ENCODE data around the gene RSBN1L. TPM values are rescaled to one million over a fixed set of nuclear protein-coding genes. Genes with fewer than 3 reads are reported as not detected.
"Not testable (repeated sequence)": the region's sequence is repeated elsewhere in the genome, so short reads cannot be mapped to it uniquely, and the experiment has no call there.

Gene RSBN1L
- total RNA-seq = 7.8 TPM
- long read RNA-seq, full-length matches to known transcripts = 4 of 9 reads
- long read RNA-seq, partial matches to known transcripts = 5 of 9 reads
- long read RNA-seq, other reads (novel, unspliced or antisense) = 0 of 9 reads

GRCh38 chr7:77696057-77696642 lies at the start of gene RSBN1L:
Gene RSBN1L, plus strand, starts transcription at chr7:77696459. Its CDS starts 11 bp downstream, at chr7:77696470.
- peak; percentile 61 for TF ChIP-seq CTCF (IDR thresholded peaks at IDR 0.05; ENCODE audit: borderline replicate concordance)
- peaks cover 84% of the 10 kb centered on the region for H3K4me1 ChIP-seq
- no peaks in the 10 kb centered on the region for H3K9me3 ChIP-seq (replicated peaks)
- H3K36me3 ChIP-seq = no peaks in the 10 kb centered on the region
- intact Hi-C loops (cut with micrococcal nuclease) = no loop called here
- H3K4me3 ChIP-seq = peak within 1 kb of the TSS; percentile 88
- H3K27ac ChIP-seq (replicated peaks) = peak within 1 kb of the TSS; percentile 95
- DNase-seq = peak; percentile 99
- H3K27me3 ChIP-seq (ENCODE audit: low read depth) = no peaks in the 10 kb centered on the region

- no peaks in the 10 kb centered on the region for H3K27me3 ChIP-seq (ENCODE audit: low read depth)
- no peak for TF ChIP-seq CTCF (IDR thresholded peaks at IDR 0.05; ENCODE audit: borderline replicate concordance)
- no peaks in the 10 kb centered on the region for H3K9me3 ChIP-seq (replicated peaks)
- DNase-seq = no peak
- peaks cover 8% of the 10 kb centered on the region for H3K4me1 ChIP-seq
- H3K4me3 ChIP-seq = no peak overlapping the region
- peaks cover 37% of the 10 kb centered on the region for H3K36me3 ChIP-seq
- intact Hi-C loops (cut with micrococcal nuclease) = no loop called here
- H3K27ac ChIP-seq (replicated peaks) = no peak overlapping the region
Measured at GRCh38 chr7:77648742-77649338, 47.4 kb upstream of the RSBN1L start.

GRCh38 chr7:77649716-77650349 lies 46.4 kb upstream of the RSBN1L start:
- H3K4me1 ChIP-seq = peaks cover 8% of the 10 kb centered on the region
- H3K27ac ChIP-seq (replicated peaks) = no peak overlapping the region
- peaks cover 29% of the 10 kb centered on the region for H3K36me3 ChIP-seq
- intact Hi-C loops (cut with micrococcal nuclease) = loop anchor here (5.0 kb wide), 1 partner anchor 112 kb away; no protein-coding TSS in a partner anchor
- no peaks in the 10 kb centered on the region for H3K27me3 ChIP-seq (ENCODE audit: low read depth)
- no peak overlapping the region for H3K4me3 ChIP-seq
- H3K9me3 ChIP-seq (replicated peaks) = no peaks in the 10 kb centered on the region
- TF ChIP-seq CTCF (IDR thresholded peaks at IDR 0.05; ENCODE audit: borderline replicate concordance) = no peak
- DNase-seq = no peak

GRCh38 chr7:77651575-77652162 lies 44.6 kb upstream of the RSBN1L start:
- DNase-seq = no peak
- H3K36me3 ChIP-seq = peaks cover 26% of the 10 kb centered on the region
- intact Hi-C loops (cut with micrococcal nuclease) = loop anchor here (5.0 kb wide), 1 partner anchor 111 kb away; no protein-coding TSS in a partner anchor
- peaks cover 8% of the 10 kb centered on the region for H3K4me1 ChIP-seq
- no peaks in the 10 kb centered on the region for H3K27me3 ChIP-seq (ENCODE audit: low read depth)
- H3K4me3 ChIP-seq = no peak overlapping the region
- H3K9me3 ChIP-seq (replicated peaks) = no peaks in the 10 kb centered on the region
- TF ChIP-seq CTCF (IDR thresholded peaks at IDR 0.05; ENCODE audit: borderline replicate concordance) = peak; percentile 78
- H3K27ac ChIP-seq (replicated peaks) = no peak overlapping the region

GRCh38 chr7:77652826-77653225 lies 43.4 kb upstream of the RSBN1L start:
- H3K4me3 ChIP-seq; H3K4me1 ChIP-seq; H3K27ac ChIP-seq (replicated peaks); DNase-seq; H3K9me3 ChIP-seq (replicated peaks); H3K27me3 ChIP-seq (ENCODE audit: low read depth): not testable (repeated sequence)
- peaks cover 31% of the 10 kb centered on the region for H3K36me3 ChIP-seq
- intact Hi-C loops (cut with micrococcal nuclease) = loop anchor here (5.0 kb wide), 1 partner anchor 109 kb away; no protein-coding TSS in a partner anchor
